Measurements from ENCODE around the gene CHMP6.

DNA sequence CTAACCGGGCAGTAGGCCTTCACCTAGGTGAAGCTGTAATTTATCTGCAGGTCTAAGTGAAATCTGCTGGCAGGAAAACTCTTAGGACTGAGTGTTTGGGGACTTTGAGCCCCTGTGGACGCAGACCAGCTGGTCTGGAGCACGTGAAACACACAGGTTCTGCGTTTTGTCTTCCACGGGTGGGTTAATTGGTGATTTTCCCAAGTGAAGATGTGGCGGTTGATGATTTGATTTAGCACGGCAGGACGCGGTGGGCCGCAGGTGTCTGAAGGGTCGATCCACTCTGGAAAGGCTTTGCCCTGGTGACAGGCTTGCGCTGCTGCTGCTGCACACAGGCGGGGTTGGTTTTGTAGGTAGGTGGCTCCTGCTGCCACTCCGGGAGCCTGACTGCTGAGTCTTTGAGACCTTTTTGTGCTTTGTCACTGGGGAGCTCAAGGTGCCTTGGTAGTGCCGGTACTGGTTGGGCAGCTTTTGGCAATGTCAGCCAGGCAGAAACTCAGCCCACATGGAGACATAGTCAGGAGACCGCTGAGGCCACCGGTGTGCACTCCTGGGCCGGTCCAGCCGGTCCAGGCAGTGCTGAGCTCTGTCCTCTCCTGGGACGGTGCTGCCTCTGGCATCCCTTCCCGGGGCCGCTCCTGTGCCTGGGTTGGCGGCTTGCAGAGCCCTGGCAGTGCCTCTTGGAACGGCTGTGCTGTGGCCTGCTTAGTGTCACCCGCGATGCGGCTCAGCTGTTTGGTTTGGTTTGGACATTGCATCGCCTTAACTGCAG lies 45.6 kb downstream of the CHMP6 start:
- TF ChIP-seq CTCF (IDR thresholded peaks at IDR 0.05): peak in 1 of 3 donors; percentile 8
- no peak for TF ChIP-seq POLR2A (IDR thresholded peaks at IDR 0.05)

All from breast epithelium (tissue), 3 donors.